HG03520 (cell line): ENCODE results near the gene CLDN7.

Experiments
- ATAC-seq: cut with Tn5 transposase; IDR thresholded peaks from one replicate; pipeline ENCODE4 v1.9.1; 2021; ENCODE audit warnings: mild to moderate bottlenecking, moderate library complexity; ENCODE audit not compliant: unreplicated experiment

Gene CLDN7

DNA sequence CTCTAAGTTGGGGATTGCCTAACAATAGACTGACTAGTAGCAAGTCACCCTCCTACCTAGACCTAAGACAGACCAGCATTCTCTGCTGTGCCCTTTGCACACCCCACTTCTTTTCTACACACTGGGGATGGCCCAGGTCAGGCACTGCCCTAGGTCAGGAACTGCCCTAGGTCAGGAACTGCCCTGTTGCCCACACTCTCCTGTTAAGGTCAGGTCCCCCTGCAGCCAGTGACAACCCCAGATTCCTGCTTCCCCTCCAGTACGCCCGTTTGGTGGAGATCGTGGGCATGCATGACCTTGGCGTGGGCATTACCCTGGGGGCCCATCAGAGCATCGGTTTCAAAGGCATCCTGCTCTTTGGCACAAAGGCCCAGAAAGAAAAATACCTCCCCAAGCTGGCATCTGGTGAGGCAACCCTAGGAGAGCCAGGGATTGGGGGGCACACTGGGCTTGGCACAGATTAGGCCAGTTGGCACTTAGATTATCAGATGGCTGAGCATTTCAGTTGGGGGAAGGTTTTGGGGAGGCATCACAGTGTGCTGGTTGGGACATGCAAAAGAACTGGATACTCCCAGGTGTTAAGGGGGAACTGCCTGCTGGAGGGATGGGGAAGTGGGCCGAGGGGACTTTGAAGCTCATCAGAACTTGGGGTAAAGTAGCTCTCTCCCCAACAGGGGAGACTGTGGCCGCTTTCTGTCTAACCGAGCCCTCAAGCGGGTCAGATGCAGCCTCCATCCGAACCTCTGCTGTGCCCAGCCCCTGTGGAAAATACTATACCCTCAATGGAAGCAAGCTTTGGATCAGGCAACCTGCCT is 40.8 kb downstream of the CLDN7 start:
- ATAC-seq: no peak

DNA sequence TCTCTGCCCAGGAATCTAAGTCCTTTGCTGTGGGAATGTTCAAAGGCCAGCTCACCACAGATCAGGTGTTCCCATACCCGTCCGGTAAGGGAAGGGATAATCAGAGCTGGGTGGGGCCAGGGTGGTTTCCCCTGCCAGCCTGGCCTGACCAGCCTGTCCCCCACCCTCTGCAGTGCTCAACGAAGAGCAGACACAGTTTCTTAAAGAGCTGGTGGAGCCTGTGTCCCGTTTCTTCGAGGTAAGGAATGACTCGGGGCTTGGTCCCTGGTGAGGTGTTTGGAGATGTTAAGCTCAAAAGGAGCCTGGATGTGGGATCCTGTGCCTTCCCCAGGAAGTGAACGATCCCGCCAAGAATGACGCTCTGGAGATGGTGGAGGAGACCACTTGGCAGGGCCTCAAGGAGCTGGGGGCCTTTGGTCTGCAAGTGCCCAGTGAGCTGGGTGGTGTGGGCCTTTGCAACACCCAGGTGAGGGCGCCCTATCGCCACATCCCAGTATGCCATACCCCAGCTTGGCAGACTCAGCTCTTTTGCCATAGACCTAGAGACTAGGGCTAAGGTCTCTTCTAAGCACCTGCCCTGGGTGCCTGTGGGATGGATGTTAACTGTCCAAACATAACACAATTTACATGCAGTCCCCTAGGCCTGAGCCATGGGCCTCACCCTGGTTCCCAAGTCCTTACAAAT is 41.5 kb downstream of the CLDN7 start:
- no peak for ATAC-seq

DNA sequence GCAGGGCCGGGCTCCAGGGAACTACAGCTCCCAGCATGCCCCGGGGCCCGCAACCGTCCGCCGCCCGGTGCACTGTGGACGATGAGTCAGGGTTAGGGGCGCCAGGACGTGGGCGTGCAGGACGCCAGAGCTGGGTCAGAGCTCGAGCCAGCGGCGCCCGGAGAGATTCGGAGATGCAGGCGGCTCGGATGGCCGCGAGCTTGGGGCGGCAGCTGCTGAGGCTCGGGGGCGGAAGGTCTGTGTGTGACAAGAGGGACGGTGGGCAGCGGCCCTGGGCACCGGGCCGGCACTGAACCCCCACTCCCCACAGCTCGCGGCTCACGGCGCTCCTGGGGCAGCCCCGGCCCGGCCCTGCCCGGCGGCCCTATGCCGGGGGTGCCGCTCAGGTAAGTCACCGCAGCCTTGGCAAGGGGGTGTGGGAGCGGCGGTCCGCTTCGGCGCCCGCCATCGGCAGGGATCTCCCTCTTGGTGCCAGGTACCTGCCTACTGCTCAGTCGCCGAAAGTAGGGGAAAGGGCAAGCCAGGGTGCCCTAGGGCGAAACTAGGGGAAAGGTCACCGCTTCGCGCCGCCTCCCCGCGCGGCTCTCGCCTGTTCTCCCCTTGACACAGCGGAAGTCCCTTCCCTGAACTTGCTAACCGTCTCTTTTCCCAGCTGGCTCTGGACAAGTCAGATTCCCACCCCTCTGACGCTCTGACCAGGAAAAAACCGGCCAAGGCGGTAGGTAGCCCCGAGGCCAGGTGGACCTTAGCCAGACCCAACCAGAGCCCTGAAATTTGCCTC is 42.3 kb downstream of the CLDN7 start, which contains the start of the genes ACADVL and DLG4:
Gene ACADVL (plus strand): TSS at position 127 of the 781 bp plus-strand sequence. CDS start 47 bp downstream, at position 174.
Gene DLG4 (minus strand): TSS at position 25 of the 781 bp plus-strand sequence.
- no peak for ATAC-seq

DNA sequence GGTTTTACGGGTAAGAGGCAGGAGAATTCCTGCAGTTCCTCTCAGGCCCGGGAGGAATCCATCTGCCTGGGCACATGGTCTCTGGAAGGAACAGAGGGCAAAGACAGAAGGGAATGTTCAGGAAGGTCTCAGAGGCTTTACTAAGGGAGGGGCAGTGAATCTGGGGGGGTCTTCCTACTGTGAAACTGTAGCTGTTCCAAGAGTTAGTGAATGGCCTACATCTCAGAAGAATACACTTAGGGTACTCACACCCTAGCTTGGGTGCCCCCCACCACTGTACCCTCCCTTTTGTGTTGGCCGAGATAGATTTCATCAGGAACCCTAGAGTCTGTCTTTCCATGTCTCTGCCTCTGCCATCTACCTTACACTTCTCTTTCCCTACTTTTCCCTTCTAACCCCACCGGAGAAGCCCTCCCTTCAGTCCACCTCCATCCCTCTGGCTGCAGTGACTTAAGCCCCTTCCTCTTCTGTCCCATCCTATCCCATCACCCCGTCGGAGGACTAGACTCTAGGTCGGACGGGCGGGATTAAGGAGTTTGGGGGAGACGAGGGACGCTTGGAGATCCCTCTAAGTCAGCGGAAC is 43.0 kb downstream of the CLDN7 start:
- ATAC-seq: no peak

DNA sequence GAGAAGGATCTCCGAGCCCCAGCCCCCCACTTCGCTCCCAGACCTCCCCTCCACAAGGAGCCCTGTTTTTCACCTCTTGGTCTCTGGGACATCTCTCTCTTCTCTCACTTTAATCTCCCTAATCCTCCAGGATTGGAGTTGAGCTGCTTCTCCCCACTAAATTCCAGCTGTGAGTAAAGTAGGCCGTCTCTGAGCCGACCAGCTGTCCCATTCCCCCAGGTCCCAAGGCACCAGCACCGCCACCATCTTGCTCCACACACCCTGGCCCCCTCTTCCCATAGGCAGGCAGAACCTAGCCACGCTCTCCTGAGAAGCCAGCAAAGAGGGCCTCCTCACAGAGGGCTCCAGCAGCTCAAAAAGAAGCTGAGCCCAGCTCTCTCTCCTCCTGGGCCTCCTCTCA is 43.5 kb downstream of the CLDN7 start:
- ATAC-seq: no peak

DNA sequence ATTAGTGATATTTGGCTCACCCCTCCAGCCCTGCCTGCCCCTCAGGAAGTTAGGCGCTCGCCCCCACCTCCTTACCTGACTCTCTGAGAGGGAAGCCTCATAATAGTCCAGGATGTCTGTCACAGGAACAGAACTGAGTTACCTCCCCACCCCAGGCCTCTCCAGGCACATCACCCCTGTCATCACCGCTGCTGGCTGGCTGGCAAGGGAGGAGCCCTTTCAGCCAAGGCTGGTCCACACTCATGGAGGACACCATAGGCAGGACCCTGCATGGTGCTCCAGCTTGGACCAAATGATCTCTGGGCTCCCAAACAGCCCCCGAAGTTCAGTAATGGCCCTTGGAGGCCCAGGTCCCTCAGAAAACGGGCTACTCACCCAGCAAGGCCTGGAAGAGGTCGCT is 44.1 kb downstream of the CLDN7 start:
- ATAC-seq: no peak

DNA sequence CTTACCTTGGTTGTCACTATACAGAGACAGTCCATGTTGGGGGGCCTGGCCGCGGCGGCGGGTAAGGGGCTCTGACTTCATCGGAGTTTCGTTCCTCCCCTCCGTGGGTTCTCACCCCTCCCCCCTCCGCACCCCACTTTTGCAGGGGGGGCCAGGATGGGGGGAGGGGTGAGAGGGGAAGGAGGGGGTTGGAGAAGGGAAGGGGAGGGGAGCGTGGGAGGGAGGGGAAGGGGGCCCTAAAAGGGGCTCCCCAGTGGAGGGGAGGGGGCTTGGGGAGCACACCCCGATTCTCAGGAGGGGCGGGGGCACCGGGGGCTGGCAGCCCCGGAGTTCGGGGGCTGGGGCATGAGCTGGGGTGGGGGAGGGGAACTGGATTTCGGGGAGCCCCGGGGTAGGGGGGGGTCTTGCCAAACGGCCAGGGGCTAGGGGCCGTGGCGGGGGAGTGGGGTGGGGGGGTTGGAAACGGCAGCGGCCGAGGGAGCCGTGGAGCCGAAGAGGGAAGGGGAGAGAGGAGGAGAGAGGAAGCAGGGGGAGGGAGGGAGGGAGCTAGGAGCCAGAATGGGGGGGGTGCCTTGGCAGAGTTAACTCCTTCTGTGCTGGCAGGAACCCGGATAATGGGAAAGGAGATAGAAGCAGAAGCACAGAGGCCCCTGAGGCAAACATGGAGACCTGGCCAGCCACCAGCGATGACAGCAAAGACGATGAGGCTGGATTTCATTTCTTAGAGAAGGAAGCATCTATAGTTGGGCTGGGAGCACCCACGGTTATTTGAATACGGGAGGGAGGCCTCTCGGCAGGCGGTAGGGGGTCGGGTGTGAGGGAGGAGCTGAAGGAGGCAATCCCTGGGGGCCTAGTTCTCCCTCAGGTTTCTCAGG is 44.9 kb downstream of the CLDN7 start:
- no peak for ATAC-seq

DNA sequence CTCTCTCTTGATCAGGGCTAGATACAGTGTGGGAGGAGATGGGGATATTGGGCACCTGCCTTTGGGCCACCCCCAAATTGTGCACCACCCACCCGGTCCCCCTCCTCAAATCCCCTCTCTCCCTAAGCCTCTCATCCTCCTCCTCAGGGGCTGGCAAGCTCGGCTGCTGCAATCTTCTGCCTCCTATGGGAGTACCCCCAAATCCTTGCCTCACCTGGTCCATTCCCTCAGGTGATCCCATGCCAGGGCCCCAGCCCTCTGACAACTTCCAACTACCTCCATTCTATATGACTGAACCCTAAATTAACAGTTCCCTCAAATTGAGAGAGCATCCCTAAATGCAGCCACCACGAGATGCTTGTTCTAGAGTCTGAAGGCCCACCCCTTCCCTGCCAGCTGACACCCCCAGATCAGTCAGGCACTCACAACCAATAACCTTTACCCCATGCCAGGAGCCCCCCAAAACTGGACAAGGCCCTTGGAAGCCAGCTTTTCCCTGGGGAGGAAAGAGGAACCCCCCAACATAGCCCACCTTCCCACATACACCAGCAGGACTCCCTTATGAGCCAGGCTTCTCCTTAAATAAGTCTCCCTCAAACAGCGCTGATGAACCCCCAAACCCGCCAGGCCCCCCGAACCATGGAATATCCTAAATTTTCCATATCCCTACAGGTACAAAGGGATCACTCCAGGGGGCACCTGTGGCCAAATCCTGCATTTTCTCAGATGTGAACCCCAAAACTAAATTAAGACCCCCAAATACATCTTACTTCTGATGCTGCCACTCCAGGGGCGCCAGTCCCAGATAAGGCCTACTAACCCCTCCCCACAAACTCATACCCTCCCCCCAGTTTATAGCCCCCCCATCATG is 45.8 kb downstream of the CLDN7 start:
- ATAC-seq: no peak

DNA sequence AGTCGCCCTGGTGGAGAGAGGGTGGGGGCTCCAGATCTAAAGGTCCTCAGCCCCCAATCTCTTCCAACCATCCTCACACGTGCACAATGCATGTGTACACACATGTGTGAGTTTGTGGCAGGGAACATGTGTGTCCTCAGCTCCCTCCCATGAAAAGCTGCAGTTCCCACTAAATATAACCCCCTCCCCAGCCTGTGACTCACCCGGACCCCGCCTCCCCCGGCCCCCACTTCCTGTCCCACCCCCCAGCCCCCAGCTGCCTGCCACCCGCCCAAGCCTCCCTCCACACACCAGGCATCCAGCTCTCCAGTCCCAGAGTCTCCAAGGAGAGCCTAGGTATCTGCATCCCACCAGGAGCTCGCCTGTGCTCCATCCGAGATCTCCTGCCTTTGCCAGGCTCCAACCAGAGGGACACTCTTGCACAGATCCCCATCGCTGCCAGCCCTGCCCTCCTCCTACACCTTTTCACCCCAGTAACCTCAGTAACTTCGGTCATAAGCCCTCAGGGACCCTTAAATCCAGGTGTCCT is 46.6 kb downstream of the CLDN7 start:
- ATAC-seq: no peak

DNA sequence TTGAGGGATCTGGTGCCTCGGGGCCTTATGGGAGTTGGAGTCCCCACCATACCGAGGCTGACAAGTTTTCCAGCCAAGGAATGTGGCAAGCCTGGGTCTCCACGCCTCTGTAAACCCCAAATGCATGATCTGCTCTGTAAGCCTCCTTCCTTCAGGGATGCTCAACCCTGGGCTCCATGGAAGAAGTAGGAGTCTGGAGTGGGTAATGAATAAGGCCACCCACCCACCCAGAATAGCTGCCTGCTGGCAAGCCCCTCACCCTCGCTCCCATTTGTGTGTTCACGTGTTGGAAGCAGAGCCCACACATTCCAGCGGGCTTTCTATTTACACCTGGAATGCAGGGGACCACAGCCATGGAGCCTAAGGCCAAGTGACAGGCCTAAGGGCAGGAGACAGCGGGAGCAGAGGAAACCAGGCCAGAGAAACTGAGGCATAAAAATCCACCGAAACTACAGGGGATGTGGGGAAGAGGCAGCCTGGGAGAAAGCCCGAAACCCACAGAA is 47.1 kb downstream of the CLDN7 start:
- ATAC-seq: no peak

DNA sequence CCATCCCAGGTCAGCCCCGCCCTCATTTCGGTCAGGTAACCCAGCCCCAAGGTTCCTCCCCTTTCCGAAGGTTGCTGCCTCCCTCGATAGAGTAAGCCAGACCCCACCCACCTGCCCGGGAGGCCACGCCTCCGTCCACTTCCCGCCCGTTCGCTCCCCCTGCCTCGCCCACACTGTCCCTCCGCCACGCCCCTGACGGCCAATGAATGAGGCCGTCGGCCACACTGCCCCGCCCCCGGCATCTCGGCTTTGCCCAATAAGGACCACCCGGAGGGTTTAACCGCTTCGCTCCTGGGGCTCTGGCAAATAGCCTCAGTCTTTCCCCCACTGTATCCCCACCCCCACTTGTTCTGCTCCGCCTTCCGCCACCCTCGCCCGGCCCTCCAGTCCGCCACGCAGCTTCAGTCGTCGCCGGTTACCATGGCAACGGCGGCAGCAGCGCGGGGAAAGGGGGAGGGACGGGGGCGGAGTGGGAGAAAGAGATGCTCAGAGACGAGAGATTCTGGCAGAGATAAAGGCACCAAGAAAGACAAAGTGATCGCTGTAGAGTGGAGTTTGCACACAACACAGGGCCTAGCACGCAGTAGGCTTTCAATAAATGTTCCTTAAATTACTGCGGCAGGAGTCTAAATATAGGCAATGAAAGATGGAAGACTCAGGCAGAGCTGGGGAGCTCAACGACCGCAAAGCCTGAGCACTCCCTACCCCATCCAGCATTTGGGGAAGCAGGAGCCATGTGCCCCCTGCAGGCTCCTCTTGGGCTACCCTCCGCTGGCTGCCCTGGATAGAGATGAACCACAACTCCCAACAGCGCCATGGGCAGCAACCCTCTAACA is 47.8 kb downstream of the CLDN7 start:
- peak; percentile 65 for ATAC-seq

DNA sequence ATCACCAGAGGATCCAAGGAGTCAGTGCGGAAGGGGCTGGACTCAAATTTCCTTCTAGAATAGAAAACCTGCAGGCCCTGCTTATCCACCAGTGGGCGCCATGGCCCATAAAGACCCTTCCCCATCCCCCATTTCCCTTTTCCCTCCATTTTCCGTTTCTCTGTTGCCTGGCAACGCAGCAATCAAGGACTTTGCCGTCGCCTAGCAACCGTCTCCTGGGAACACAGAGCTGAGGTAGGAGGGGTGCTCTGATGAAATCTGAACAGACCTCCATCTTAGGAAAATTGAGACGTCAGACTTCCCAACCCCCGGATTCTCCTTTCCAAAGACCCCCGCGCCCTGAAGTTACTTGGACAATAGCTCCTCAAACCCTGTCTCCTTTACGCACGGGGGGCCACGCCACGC is 48.4 kb downstream of the CLDN7 start:
- ATAC-seq: no peak

DNA sequence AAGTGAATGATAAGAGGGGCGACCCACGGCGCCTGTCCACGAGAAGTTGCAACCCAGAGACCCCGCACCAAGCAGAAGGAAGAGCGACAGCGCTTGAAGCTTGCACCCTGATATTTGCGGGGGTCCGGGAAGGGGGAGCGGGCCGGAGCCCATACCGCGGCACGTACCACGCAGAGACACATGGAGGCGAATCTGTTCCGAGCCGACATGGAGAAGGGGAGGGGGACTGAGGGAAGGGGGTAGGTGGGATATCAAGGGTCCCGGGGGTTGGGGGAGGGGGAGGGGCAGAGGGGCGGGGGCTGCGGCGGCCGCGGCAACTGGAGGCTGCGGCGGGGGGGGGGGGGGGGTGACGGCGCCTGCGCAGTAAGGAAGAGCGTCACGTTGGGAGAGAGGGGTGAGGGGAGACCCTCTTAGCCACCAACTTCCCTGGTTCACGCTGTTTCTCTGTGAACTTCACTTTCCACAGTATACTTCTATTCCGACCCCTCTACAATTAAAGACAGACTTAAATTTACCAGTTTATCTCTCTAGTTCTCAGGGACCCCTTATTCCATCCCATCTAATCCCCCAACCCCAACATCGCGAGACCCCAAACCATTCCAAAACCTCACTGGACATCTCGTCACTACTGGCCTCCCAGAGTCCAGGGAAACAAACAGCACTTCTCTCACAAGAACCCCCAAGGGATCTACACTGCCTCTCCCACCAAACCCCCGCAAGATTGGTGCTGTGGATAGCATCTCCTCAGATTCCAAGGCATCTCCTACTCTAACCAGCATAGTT is 50.6 kb downstream of the CLDN7 start:
- no peak for ATAC-seq
